ENCODE results near the gene MTM1.

DNA sequence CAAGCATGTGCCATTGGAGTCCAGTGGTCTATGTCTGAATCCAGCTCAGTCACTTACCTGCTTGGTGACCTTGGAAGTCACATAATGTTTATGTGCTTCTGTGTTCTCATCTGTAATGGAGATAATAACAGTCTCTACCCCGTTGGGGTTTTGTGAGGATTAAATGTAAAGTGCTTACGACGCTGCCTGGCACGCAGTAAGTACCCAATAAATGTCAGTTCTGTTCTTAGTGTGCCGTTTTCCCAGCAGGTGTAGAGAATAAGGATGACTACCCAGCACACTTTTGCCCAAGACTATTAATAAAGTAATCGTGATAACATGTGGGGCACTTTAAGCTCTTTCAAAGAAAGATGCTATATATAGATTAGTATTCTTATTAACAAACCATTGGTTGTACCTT is 56.7 kb downstream of the MTM1 start:
- TF ChIP-seq, protein P1, sequence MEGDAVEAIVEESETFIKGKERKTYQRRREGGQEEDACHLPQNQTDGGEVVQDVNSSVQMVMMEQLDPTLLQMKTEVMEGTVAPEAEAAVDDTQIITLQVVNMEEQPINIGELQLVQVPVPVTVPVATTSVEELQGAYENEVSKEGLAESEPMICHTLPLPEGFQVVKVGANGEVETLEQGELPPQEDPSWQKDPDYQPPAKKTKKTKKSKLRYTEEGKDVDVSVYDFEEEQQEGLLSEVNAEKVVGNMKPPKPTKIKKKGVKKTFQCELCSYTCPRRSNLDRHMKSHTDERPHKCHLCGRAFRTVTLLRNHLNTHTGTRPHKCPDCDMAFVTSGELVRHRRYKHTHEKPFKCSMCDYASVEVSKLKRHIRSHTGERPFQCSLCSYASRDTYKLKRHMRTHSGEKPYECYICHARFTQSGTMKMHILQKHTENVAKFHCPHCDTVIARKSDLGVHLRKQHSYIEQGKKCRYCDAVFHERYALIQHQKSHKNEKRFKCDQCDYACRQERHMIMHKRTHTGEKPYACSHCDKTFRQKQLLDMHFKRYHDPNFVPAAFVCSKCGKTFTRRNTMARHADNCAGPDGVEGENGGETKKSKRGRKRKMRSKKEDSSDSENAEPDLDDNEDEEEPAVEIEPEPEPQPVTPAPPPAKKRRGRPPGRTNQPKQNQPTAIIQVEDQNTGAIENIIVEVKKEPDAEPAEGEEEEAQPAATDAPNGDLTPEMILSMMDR (conservative IDR thresholded peaks at IDR 0.05) = no peak
- no peak for TF ChIP-seq EZH2 (IDR thresholded peaks at IDR 0.05; ENCODE audit: low read depth)

Measured in PC-9 (cell line).